SKM-1 (cell line): ENCODE data around the gene ARHGAP22.
A peak's percentile ranks its signal among the peaks of the same experiment; 100 is the strongest.

Experiments
- DNase-seq: peaks from one replicate; lab custom pipeline; 2025; ENCODE audit not compliant: unreplicated experiment; lab: John Stamatoyannopoulos, UW

Gene ARHGAP22

GRCh38 chr10:48501226-48501625 is 103.6 kb downstream of the ARHGAP22 start:
- no peak for DNase-seq

- no peak for DNase-seq
These were observed 104.1 kb downstream of the ARHGAP22 start for GRCh38 chr10:48500771-48501170.

- DNase-seq = no peak
These were observed 105.8 kb downstream of the ARHGAP22 start for GRCh38 chr10:48498940-48499510.

GRCh38 chr10:48497780-48498770 is 106.8 kb downstream of the ARHGAP22 start:
- no peak for DNase-seq

- no peak for DNase-seq
These were observed 107.8 kb downstream of the ARHGAP22 start for GRCh38 chr10:48496831-48497779.

GRCh38 chr10:48496105-48496830 is 108.6 kb downstream of the ARHGAP22 start:
- DNase-seq = no peak

GRCh38 chr10:48495282-48496045 is 109.4 kb downstream of the ARHGAP22 start:
- DNase-seq = no peak

- DNase-seq = no peak
These were observed 110.3 kb downstream of the ARHGAP22 start for GRCh38 chr10:48494611-48495010.

- DNase-seq = no peak
These were observed 110.8 kb downstream of the ARHGAP22 start for GRCh38 chr10:48494073-48494472.

- DNase-seq = peak; percentile 56
These were observed 111.6 kb downstream of the ARHGAP22 start for GRCh38 chr10:48493083-48493871.

- no peak for DNase-seq
These were observed 112.7 kb downstream of the ARHGAP22 start for GRCh38 chr10:48492201-48492600.

- DNase-seq = no peak
These were observed 113.3 kb downstream of the ARHGAP22 start for GRCh38 chr10:48491392-48492139.

GRCh38 chr10:48490946-48491345 is 113.9 kb downstream of the ARHGAP22 start:
- no peak for DNase-seq

- DNase-seq = no peak
These were observed 114.3 kb downstream of the ARHGAP22 start for GRCh38 chr10:48490571-48490940.

- DNase-seq = no peak
These were observed 115.8 kb downstream of the ARHGAP22 start for GRCh38 chr10:48489099-48489498.

GRCh38 chr10:48487244-48487643 is 117.6 kb downstream of the ARHGAP22 start:
- DNase-seq = no peak

- DNase-seq = no peak
These were observed 119.2 kb downstream of the ARHGAP22 start for GRCh38 chr10:48485711-48486110.

- no peak for DNase-seq
These were observed 120.0 kb downstream of the ARHGAP22 start for GRCh38 chr10:48484911-48485310.
